Mesendoderm (in vitro differentiated cells): ENCODE results near the gene WDR37.

Experiments used
- DNase-seq: peaks from one replicate; pipeline ENCODE4 v3.0.0; 2013
- H2AK5ac ChIP-seq: 2 replicates; pipeline ENCODE4 v1.6.1; 2013; ENCODE audit warnings: low read length, inconsistent platforms
- H2BK120ac ChIP-seq: 2 replicates; pipeline ENCODE4 v1.6.1; 2013; ENCODE audit warnings: low read depth, mild to moderate bottlenecking, low read length, moderate library complexity, mixed read lengths
- H2BK15ac ChIP-seq: replicated peaks from 2 replicates; pipeline ENCODE4 v1.6.1; 2013; ENCODE audit warnings: low read depth, mild to moderate bottlenecking, moderate library complexity
- H2BK5ac ChIP-seq: 2 replicates; pipeline ENCODE4 v1.6.1; 2013; ENCODE audit warnings: low read length, inconsistent platforms
- H3K18ac ChIP-seq: 2 replicates; pipeline ENCODE4 v1.6.1; 2013; ENCODE audit warnings: mild to moderate bottlenecking, low read length, mixed read lengths
- H3K23ac ChIP-seq: one replicate; pipeline ENCODE4 v1.6.1; 2013; ENCODE audit warnings: low read length
- H3K27ac ChIP-seq: 2 replicates; pipeline ENCODE4 v1.5.1; 2013; ENCODE audit warnings: low read depth, mild to moderate bottlenecking, inconsistent platforms, low read length, moderate library complexity
- H3K27me3 ChIP-seq: 2 replicates; pipeline ENCODE4 v1.6.1; 2013; ENCODE audit warnings: low read length, control low read depth, mild to moderate bottlenecking, inconsistent platforms; ENCODE audit not compliant: insufficient read depth, poor library complexity
- H3K36me3 ChIP-seq: 2 replicates; pipeline ENCODE4 v1.6.1; 2013; ENCODE audit warnings: low read length, inconsistent platforms; ENCODE audit not compliant: control insufficient read depth, insufficient read depth
- H3K4ac ChIP-seq: one replicate; pipeline ENCODE4 v1.6.1; 2013; ENCODE audit warnings: low read depth, mild to moderate bottlenecking, low read length, moderate library complexity
- H3K4me1 ChIP-seq: 2 replicates; pipeline ENCODE4 v1.6.1; 2013; ENCODE audit warnings: low read depth, low read length, inconsistent platforms; ENCODE audit not compliant: control insufficient read depth
- H3K4me2 ChIP-seq: 2 replicates; pipeline ENCODE4 v1.6.1; 2013; ENCODE audit warnings: low read length
- H3K4me3 ChIP-seq: 2 replicates; pipeline ENCODE4 v1.5.1; 2013; ENCODE audit warnings: mild to moderate bottlenecking, low read length
- H3K56ac ChIP-seq: one replicate; pipeline ENCODE4 v1.6.1; 2013; ENCODE audit warnings: low read length
- H3K79me1 ChIP-seq: 2 replicates; pipeline ENCODE4 v1.6.1; 2013; ENCODE audit warnings: low read length, inconsistent platforms
- H3K79me2 ChIP-seq: 2 replicates; pipeline ENCODE4 v1.6.1; 2013; ENCODE audit warnings: mild to moderate bottlenecking, low read length; ENCODE audit not compliant: control insufficient read depth, insufficient read depth
- H3K9ac ChIP-seq: 2 replicates; pipeline ENCODE4 v1.6.1; 2013; ENCODE audit warnings: low read length, inconsistent platforms
- H4K5ac ChIP-seq: one replicate; pipeline ENCODE4 v1.6.1; 2013; ENCODE audit warnings: low read length
- H4K8ac ChIP-seq: one replicate; pipeline ENCODE4 v1.6.1; 2013; ENCODE audit warnings: low read depth, mild to moderate bottlenecking, control low read depth, low read length, moderate library complexity
- WGBS: extraction: QIAGEN DNeasy Blood & Tissue Kit; methylation state at CpG from one replicate; pipeline ENCODE4 v1.1.7; 2013; ENCODE audit warnings: low lambda C conversion rate, missing lambda C conversion rate; ENCODE audit not compliant: insufficient coverage; ENCODE audit errors: extremely low coverage; 5-methylcytosine and 5-hydroxymethylcytosine counted together

WDR37 gene

GRCh38 chr10:1100691-1101368 lies 44.6 kb downstream of the WDR37 start:
- DNase-seq = peak; percentile 77
- no peak overlapping the region for H3K27ac ChIP-seq
- H2BK15ac ChIP-seq = no peak overlapping the region
- no peak overlapping the region for H3K4me3 ChIP-seq
- no peak overlapping the region for H3K23ac ChIP-seq
- no peaks in the 10 kb centered on the region for H3K27me3 ChIP-seq
- no peak overlapping the region for H2BK120ac ChIP-seq
- H3K4me1 ChIP-seq = no peaks in the 10 kb centered on the region
- no peak overlapping the region for H2AK5ac ChIP-seq
- no peak overlapping the region for H4K8ac ChIP-seq
- peaks cover 4% of the 10 kb centered on the region for H3K79me1 ChIP-seq
- H3K56ac ChIP-seq = no peak overlapping the region
- no peak overlapping the region for H4K5ac ChIP-seq
- no peak overlapping the region for H3K18ac ChIP-seq
- no peaks in the 10 kb centered on the region for H3K36me3 ChIP-seq
- no CpG with 5 or more reads among the region's 23 CpGs for WGBS
- H3K9ac ChIP-seq = no peak overlapping the region
- no peak overlapping the region for H2BK5ac ChIP-seq
- no peaks in the 10 kb centered on the region for H3K79me2 ChIP-seq
- no peak overlapping the region for H3K4ac ChIP-seq
- H3K4me2 ChIP-seq = no peak overlapping the region

GRCh38 chr10:1101946-1102345 lies 45.8 kb downstream of the WDR37 start:
- H3K79me2 ChIP-seq = no peaks in the 10 kb centered on the region
- H2AK5ac ChIP-seq = no peak overlapping the region
- H3K79me1 ChIP-seq = peaks cover 4% of the 10 kb centered on the region
- H2BK5ac ChIP-seq = no peak overlapping the region
- no peaks in the 10 kb centered on the region for H3K27me3 ChIP-seq
- no peak overlapping the region for H2BK120ac ChIP-seq
- no peak overlapping the region for H3K9ac ChIP-seq
- DNase-seq = no peak
- no peak overlapping the region for H2BK15ac ChIP-seq
- H3K4me3 ChIP-seq = no peak overlapping the region
- no peaks in the 10 kb centered on the region for H3K36me3 ChIP-seq
- H3K4me2 ChIP-seq = no peak overlapping the region
- H3K23ac ChIP-seq = no peak overlapping the region
- no peak overlapping the region for H3K27ac ChIP-seq
- H3K18ac ChIP-seq = no peak overlapping the region
- H3K4me1 ChIP-seq = no peaks in the 10 kb centered on the region
- WGBS = no CpG with 5 or more reads among the region's 37 CpGs
- no peak overlapping the region for H3K56ac ChIP-seq
- H3K4ac ChIP-seq = no peak overlapping the region
- no peak overlapping the region for H4K5ac ChIP-seq
- H4K8ac ChIP-seq = no peak overlapping the region

DNA sequence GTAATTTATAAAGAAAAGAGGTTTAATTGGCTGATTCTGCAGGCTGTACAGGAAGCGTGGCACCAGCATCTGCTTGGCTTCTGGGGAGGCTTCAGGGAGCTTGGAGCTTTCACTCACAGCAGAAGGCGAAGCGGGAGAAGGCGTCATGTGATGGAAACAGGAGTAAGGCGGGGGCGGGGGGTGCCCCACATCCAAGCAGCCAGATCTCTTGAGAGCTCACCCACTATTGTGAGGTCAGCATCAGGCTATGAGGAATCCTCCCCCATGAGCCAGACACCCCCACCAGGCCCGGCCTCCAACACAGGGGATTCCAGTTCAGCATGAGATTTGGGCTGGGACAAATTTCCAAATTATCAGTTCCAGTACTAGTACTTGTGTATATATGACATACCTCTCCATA lies 46.2 kb downstream of the WDR37 start:
- no peak overlapping the region for H2AK5ac ChIP-seq
- H2BK120ac ChIP-seq = no peak overlapping the region
- H4K5ac ChIP-seq = no peak overlapping the region
- H3K56ac ChIP-seq = no peak overlapping the region
- no peaks in the 10 kb centered on the region for H3K4me1 ChIP-seq
- no peak overlapping the region for H3K23ac ChIP-seq
- no peak overlapping the region for H3K4me2 ChIP-seq
- H2BK15ac ChIP-seq = no peak overlapping the region
- no peak overlapping the region for H2BK5ac ChIP-seq
- H3K27me3 ChIP-seq = no peaks in the 10 kb centered on the region
- H3K9ac ChIP-seq = no peak overlapping the region
- no CpG with 5 or more reads among the region's 7 CpGs for WGBS
- no peak overlapping the region for H3K4ac ChIP-seq
- no peak overlapping the region for H3K18ac ChIP-seq
- no peak overlapping the region for H4K8ac ChIP-seq
- no peaks in the 10 kb centered on the region for H3K79me2 ChIP-seq
- H3K27ac ChIP-seq = no peak overlapping the region
- no peaks in the 10 kb centered on the region for H3K36me3 ChIP-seq
- no peak overlapping the region for H3K4me3 ChIP-seq
- H3K79me1 ChIP-seq = peaks cover 4% of the 10 kb centered on the region
- DNase-seq = no peak

- peaks cover 1% of the 10 kb centered on the region for H3K36me3 ChIP-seq
- H3K4ac ChIP-seq = no peak overlapping the region
- H2BK15ac ChIP-seq = no peak overlapping the region
- H3K4me2 ChIP-seq = no peak overlapping the region
- H3K23ac ChIP-seq = no peak overlapping the region
- no peaks in the 10 kb centered on the region for H3K4me1 ChIP-seq
- H3K27me3 ChIP-seq = no peaks in the 10 kb centered on the region
- H3K56ac ChIP-seq = no peak overlapping the region
- no peak overlapping the region for H3K18ac ChIP-seq
- no CpG with 5 or more reads among the region's 2 CpGs for WGBS
- no peak overlapping the region for H3K4me3 ChIP-seq
- no peaks in the 10 kb centered on the region for H3K79me2 ChIP-seq
- no peak overlapping the region for H2BK120ac ChIP-seq
- no peak overlapping the region for H4K8ac ChIP-seq
- H3K79me1 ChIP-seq = peaks cover 4% of the 10 kb centered on the region
- no peak overlapping the region for H2BK5ac ChIP-seq
- no peak overlapping the region for H4K5ac ChIP-seq
- no peak for DNase-seq
- H3K27ac ChIP-seq = no peak overlapping the region
- H3K9ac ChIP-seq = no peak overlapping the region
- no peak overlapping the region for H2AK5ac ChIP-seq
Measured at GRCh38 chr10:1102831-1103230, 46.6 kb downstream of the WDR37 start.

DNA sequence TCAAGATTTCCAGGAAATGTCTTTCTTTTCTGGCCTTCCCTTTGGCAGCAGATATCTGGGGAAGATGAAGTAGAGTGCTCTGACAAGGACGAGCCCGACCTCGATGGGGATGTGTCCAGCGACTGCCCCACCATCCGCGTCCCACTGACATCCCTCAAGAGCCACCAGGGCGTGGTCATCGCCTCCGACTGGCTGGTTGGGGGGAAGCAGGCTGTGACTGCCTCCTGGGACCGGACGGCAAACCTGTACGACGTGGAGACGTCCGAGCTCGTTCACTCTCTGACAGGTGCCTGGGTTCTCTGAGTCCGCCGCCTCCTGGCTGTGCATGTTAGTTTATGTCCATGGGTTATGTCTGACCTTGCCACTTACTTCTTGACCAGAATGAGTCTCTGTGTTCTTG lies 47.4 kb downstream of the WDR37 start:
- Histone ChIP-seq H3K36me3 (peaks cover 2% of the 10 kb centered on the region), H3K9ac (no peak overlapping the region), H2BK120ac (no peak overlapping the region), H3K18ac (no peak overlapping the region), H3K4me2 (no peak overlapping the region), H3K4me1 (no peaks in the 10 kb centered on the region), H2AK5ac (no peak overlapping the region), H4K5ac (no peak overlapping the region), H3K27me3 (no peaks in the 10 kb centered on the region), H3K27ac (no peak overlapping the region), H3K4me3 (no peak overlapping the region), H3K56ac (no peak overlapping the region), H4K8ac (no peak overlapping the region), H2BK5ac (no peak overlapping the region), H3K23ac (no peak overlapping the region), H3K79me1 (peaks cover 4% of the 10 kb centered on the region), H3K4ac (no peak overlapping the region), H2BK15ac (no peak overlapping the region), H3K79me2 (no peaks in the 10 kb centered on the region)
- DNase-seq = no peak
- no CpG with 5 or more reads among the region's 18 CpGs for WGBS

DNA sequence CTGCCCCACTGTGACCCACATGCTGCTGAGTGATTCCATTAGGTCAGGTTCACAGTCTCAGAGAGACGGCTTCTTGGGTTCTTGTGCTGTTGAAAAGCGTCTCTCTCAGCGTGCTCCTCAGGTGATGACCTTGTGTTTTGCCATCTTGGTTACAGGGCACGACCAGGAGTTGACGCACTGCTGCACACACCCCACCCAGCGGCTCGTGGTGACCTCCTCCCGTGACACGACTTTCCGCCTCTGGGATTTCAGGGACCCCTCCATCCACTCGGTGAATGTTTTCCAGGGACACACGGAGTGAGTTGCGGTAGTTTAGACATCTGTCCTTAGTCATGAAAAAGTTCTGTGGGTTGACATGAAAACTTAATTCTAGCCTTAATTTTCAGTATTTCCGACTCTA lies 48.8 kb downstream of the WDR37 start:
- no peak overlapping the region for H2BK120ac ChIP-seq
- H3K4me1 ChIP-seq = no peaks in the 10 kb centered on the region
- no peaks in the 10 kb centered on the region for H3K79me2 ChIP-seq
- no peak for DNase-seq
- H3K4me3 ChIP-seq = no peak overlapping the region
- no peak overlapping the region for H2AK5ac ChIP-seq
- no peak overlapping the region for H3K27ac ChIP-seq
- H3K4me2 ChIP-seq = no peak overlapping the region
- no peak overlapping the region for H3K23ac ChIP-seq
- 100% methylated on average over 1 of the region's 14 CpGs for WGBS
- H3K27me3 ChIP-seq = no peaks in the 10 kb centered on the region
- peaks cover 2% of the 10 kb centered on the region for H3K36me3 ChIP-seq
- H3K56ac ChIP-seq = no peak overlapping the region
- H2BK5ac ChIP-seq = no peak overlapping the region
- H4K8ac ChIP-seq = no peak overlapping the region
- no peak overlapping the region for H3K18ac ChIP-seq
- no peak overlapping the region for H4K5ac ChIP-seq
- no peak overlapping the region for H3K4ac ChIP-seq
- H3K79me1 ChIP-seq = peaks cover 4% of the 10 kb centered on the region
- no peak overlapping the region for H3K9ac ChIP-seq
- no peak overlapping the region for H2BK15ac ChIP-seq
